HFF-Myc (cell line): ENCODE results near the gene SS18.

Experiments
- DNase-seq: peaks from one replicate; pipeline ENCODE4 v3.0.0-alpha.2; 2011; ENCODE audit warnings: low read depth; ENCODE audit errors: extremely low read depth
- H3K4me3 ChIP-seq: replicated peaks from 2 replicates; pipeline ENCODE4 v1.5.1; 2011; ENCODE audit warnings: low read depth, mild to moderate bottlenecking, control low read depth, low read length
- TF ChIP-seq, protein P1 (sequence below): IDR thresholded peaks from 2 replicates; pipeline ENCODE4 v1.5.1; 2012; ENCODE audit warnings: mild to moderate bottlenecking, low read depth, low read length, control low read depth; ENCODE audit errors: missing control alignments

The SS18 gene

DNA sequence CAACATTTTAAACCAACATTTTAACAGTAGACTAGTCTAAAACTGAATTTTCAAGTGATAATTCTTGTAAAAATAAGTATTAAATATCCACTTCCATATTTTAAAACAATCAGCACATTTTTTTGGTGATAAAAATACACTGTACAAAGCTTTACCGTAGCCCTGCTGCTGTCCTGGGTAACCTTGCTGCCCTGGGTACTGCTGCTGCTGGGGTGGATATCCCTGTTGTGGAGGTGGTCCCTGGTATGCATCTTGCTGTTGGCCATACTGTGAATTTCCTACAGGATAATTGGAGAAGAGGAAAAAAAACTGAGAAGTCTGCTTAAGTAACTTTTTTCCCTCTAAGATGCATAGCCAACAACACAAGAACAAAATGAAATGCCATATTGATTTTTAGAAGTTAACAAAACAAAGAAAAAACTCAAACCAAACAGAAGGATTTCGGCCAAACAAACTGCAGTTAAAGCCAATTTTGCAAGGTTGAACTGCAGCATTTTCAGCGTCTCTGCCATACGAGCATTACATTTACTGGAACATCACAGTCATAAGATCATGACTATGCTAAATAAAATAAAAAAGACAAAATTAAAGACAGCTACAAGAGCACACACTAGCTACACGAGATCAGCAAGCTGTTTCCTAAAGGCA, 55.4 kb downstream of the SS18 start:
- TF ChIP-seq, protein P1, sequence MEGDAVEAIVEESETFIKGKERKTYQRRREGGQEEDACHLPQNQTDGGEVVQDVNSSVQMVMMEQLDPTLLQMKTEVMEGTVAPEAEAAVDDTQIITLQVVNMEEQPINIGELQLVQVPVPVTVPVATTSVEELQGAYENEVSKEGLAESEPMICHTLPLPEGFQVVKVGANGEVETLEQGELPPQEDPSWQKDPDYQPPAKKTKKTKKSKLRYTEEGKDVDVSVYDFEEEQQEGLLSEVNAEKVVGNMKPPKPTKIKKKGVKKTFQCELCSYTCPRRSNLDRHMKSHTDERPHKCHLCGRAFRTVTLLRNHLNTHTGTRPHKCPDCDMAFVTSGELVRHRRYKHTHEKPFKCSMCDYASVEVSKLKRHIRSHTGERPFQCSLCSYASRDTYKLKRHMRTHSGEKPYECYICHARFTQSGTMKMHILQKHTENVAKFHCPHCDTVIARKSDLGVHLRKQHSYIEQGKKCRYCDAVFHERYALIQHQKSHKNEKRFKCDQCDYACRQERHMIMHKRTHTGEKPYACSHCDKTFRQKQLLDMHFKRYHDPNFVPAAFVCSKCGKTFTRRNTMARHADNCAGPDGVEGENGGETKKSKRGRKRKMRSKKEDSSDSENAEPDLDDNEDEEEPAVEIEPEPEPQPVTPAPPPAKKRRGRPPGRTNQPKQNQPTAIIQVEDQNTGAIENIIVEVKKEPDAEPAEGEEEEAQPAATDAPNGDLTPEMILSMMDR = no peak
- no peak for DNase-seq
- H3K4me3 ChIP-seq = no peak overlapping the region

DNA sequence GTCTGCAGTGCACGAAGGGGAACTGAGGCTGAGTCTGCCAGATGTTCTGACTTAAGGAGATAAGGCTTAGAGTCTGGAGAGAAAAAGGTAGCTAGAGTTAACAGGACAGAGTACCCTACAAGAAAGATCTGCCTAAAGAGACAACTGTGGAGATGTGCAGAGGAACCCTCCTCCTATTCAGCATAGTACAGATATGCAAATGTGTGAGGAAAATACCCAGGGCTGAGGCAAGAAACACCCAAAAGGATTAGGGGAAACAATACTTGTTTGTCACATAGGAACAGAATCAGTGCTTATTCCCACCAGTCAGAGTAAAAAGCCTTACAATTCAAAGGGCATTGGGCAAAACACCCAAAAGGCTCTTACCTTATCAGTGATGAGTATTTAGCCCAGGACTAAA, 67.8 kb downstream of the SS18 start:
- H3K4me3 ChIP-seq = no peak overlapping the region
- no peak for DNase-seq
- TF ChIP-seq, protein P1 = no peak

DNA sequence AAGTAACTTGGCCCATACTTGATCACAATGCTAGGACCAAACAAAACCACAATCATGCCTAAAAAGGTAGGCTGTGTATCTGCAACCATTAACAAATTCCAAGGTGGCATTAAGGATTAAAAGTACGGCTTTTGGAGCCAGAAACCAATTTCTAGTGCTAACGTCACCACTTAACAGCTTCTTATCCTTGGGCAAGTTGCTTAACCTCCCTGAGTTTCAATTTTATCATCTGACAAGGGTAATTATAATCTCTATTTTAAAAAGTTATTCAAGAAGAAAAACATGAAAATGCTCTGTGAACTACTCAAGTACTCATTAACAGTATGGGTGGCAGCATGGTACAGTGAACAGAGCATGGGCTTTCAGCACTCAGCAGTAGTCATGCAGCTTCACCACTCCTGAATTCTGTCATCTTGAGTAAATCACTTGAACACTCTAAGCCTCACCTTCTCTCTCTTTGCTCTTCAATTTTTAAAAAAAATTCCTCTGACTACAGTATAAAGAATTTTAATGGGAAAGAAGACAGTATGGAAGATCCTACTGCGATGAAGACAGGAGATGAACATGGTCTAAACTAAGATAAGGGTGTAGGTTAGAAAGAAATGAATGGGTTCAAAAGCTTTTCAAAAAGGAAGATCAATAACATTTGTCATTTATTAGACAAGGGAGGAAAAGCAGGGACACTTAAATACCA, 69.2 kb downstream of the SS18 start:
- no peak for DNase-seq
- TF ChIP-seq, protein P1 = no peak
- H3K4me3 ChIP-seq = no peak overlapping the region

DNA sequence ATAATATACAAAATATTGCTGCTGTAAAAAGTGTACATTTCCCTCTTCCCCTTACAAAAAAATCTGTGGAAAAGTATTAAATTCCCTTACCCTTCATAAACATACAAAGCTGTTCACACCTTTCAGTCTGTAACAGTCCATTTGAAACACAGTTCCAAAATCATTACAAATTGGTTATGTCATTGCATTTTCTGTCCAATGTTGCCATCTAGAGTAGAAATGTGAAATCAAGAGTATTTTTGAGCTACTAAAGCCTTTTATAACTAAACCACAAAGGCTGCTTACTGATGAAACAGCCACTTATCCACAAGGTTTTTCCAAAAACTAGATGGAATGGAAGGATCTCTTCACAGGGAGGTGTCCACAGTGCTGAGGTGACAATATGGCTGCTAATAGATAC, 72.5 kb downstream of the SS18 start:
- no peak for DNase-seq
- H3K4me3 ChIP-seq = no peak overlapping the region
- TF ChIP-seq, protein P1 = no peak

- no peak for DNase-seq
- H3K4me3 ChIP-seq = no peak overlapping the region
- TF ChIP-seq, protein P1 = no peak
These were observed 76.0 kb downstream of the SS18 start for GRCh38 chr18:26014462-26014861.

DNA sequence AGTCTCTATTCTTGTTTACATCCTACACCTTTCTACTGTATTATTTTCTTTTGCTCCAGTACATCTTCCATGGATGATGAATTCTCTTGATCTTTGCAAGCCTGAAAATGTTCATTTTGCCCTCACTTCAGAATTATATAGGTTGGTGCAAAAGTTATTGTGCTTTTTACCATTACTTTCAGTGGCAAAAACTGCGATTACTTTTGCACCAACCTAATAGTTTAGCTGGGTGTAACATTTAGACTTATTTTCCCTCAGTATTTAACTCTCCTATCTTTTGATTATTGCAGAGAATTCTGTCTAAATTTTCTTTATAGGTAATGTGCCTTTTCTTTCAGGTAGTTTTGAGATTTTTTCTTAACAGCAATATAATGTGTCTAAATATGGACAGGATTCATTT, 81.8 kb downstream of the SS18 start:
- DNase-seq = no peak
- TF ChIP-seq, protein P1 = no peak
- no peak overlapping the region for H3K4me3 ChIP-seq
